HG02852 (cell line): ENCODE measurements around the gene GPC1.

ENCODE experiments used
- ATAC-seq: cut with Tn5 transposase; IDR thresholded peaks from one replicate; pipeline ENCODE4 v1.9.1; 2021; ENCODE audit warnings: mild to moderate bottlenecking, moderate library complexity; ENCODE audit not compliant: unreplicated experiment

The GPC1 gene

GRCh38 chr2:240412975-240413812 lies 22.3 kb upstream of the GPC1 start:
- no peak for ATAC-seq

- no peak for ATAC-seq
These were observed 21.5 kb upstream of the GPC1 start for GRCh38 chr2:240413813-240414429.

DNA sequence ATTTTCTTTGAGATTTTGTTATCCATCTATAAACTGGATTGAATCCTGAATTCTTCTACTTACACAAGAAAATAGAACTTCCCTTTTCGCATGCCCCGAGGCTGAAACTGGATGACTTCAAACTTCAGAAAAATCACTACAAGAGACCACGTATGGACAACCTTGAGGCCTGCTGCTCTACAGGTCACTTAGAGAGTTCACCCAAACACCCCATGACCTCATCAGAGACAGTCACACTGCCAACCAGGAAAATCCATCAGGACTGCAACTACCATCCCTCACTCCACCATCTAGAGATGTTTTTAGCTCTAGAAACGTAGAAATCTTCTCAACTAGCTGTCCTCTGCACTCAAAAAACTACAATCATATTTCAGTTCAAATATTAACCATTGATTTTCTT lies 18.6 kb upstream of the GPC1 start:
- no peak for ATAC-seq

DNA sequence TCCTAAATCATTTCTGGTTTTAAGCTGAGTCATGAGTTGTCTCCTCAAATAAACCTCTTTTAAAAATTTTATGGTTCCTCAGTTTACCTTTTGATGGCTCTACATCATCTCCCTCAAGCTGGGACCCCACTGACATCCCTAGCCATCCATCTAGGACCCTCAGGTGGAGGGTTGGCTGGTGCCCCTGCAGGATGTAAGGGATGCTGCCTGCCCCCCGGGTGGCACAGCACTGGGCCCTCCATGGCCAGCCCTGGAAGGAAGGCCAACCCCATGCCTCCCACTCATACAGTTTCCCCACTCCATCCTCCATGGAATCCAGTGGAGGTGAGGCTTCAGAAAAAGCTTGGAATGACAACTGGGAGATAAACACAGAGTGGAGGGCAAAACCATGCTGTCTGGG lies 17.2 kb upstream of the GPC1 start:
- ATAC-seq, result no peak

GRCh38 chr2:240419271-240419670 lies 16.2 kb upstream of the GPC1 start:
- no peak for ATAC-seq

- ATAC-seq, result no peak
These were observed 15.7 kb upstream of the GPC1 start for GRCh38 chr2:240419723-240420122.

- no peak for ATAC-seq
These were observed 15.0 kb upstream of the GPC1 start for GRCh38 chr2:240420206-240421104.

- no peak for ATAC-seq
These were observed 14.1 kb upstream of the GPC1 start for GRCh38 chr2:240421381-240421780.

- ATAC-seq, result no peak
These were observed 12.7 kb upstream of the GPC1 start for GRCh38 chr2:240422658-240423329.

DNA sequence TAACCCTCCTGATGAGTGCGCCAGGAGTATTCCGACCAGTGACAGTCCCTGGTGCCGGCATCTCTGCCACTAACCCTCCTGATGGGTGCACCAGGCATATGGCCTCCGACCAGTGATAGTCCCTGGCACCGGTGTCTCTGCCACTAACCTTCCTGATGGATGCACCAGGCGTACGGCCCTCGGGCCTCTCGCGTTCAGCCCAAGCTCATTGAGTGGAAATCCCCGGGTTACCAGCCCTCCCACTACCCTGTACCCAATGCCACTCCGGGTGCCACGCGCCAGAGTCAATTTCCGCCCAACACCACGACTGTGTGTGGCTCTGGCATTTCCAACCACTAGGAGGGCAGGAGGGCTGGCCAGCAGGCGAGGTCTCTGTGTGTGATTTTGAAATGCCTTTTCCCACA lies 11.7 kb upstream of the GPC1 start:
- ATAC-seq, result no peak

DNA sequence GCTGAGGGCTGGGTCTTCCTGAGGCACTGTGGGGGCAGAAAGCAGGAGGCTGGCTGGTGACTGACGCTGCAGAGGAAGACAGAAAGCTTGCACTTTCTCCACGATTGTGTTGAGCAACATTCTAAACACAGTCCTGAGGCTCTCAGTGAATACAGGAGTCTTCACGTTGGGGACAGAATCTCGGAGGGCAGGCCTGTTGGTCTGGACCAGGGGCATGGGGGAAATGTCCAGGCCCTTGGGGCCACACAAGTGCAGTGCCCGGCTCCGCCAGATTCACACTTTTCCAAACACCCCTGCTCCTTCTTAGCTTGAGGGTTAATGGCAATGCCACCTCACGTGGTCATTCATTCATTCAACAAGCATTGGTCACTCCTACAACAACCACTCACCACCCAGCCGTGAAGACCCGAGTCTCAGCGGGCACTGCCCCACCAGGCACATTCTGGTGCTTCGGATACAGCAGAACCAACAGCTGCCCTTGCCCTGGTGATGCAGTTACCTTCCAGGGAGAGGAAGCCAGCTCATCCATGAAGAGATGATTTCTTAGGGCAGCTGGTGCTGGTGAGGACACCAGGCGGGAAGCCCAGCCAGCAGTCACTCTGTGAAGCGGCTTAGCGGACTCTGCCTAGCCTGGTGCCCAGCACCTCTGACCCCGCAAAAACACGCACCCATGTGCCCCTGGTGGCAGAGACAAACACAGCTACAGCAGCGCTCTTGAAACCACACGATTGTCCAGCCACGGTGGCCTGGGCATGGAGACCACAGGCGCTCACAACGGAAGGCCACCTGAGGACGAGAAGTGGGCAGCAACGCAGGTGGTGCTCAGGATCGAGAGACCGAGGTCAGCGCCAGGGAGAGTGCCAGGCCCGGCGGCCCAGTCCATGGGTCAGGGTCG lies 10.9 kb upstream of the GPC1 start:
- no peak for ATAC-seq

- ATAC-seq, result no peak
These were observed 10.2 kb upstream of the GPC1 start for GRCh38 chr2:240425236-240425615.

- no peak for ATAC-seq
These were observed 9.8 kb upstream of the GPC1 start for GRCh38 chr2:240425697-240426096.

DNA sequence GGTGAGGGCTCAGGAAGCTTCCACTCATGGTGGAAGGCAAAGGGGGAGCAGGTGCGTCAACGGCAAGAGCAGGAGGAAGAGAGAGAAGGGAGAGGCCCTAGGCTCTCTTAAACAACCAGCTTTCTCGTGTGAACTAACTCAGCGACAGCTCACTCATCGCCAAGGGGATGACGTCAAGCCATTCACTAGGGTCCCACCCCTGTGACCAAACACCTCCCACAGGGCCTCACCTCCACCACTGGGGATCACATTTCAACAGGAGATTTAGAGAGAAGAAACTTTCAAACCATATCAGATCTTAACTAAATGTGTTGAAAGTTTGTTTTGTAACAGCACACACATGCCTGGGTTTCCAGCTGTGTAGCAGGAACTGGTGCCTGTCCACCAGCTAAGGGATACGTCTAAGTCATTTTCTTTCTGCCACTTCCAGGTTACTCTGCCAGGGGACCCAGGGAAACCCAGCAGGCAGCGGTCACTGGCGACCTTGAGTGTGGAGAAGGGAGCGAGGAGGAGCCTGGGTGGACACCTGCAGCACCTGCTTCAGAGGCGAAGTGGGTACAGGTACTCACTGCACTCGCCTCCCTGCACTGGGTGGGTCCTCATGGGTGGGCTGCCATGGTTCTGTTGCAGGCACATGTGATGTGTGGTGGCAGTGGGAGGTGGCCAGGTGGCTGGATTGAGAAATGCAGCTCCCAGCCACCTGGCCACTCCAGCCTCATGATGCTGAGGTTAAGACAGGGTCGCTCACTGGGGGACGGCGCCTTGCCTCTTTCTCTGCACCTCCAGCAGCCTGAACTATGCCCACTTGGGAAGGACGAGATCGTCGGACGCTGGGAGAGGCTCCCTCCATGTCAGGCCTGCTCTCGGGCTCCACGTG lies 8.4 kb upstream of the GPC1 start:
- no peak for ATAC-seq

DNA sequence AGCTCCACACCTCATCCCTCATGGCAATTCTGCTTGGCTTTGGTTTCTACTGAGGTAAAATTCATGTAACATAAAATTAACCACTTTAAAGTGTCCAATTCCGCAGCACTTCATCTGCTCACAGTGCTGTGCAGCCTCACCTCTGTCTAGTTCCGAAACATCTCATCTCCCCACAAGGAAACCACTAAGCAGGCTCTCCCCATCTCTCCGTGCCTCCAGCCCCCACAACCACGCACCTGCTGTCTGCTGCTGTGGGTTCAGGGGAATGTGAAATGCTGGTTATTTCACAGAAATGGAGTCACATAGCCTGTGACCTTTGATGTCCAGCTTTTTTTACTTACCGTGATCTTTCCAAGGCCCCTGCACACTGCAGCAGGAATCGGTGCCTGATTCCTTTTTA lies 7.7 kb upstream of the GPC1 start:
- ATAC-seq, result no peak

DNA sequence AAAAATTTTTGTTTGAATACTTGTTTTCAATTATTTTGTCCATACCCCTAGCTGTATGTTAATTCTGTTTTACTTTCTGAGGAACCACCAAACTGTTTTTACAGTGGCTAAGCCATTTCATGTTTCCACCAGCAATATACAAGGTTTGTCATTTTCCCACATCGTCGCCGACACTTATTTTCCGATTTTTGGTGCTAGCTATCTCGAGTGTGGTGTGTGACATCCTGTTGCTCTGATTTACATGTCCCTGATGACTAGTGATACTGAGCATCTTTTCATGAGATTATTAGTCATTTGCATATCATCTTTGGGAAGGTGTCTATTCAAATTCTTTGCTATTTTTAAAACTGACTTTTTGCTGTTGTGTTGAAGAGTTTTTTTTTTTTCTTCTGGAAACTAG lies 7.2 kb upstream of the GPC1 start:
- ATAC-seq, result no peak

DNA sequence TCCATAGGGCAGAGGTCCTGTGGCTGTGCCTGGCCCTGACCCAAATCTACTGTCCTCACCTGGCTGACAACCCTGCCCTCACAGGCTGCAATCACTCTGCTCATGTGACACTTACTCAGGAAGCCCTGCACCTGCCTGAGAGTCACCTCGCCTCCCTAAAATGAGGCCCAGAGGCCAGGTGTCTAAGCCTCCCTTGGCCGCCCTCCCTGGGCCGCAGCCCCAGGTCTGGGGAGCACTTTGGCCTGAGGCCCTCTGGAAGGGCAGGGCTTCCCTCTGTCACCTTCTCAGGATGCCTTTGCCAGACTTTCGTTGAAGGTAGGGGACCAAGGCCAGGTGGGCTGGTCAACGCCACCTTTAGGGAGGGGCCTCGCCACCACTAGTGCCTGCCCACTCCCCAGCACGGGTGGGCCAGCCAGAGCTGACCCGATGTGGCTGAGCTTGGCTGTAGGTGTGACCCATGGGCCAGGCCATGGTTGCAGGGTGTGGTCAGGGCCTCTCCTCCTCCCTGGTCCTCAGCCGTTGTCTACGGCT lies 6.1 kb upstream of the GPC1 start:
- no peak for ATAC-seq

- ATAC-seq, result no peak
These were observed 5.5 kb upstream of the GPC1 start for GRCh38 chr2:240429872-240430491.
